Thyroid gland (tissue), 4 donors: ENCODE results near the gene ATP6V1A.

ENCODE experiments used
- CTCF ChIP-seq, 6 experiments: fragments of 200-600 bp in 3 of 6; fragments of 450-650 bp in 3 of 6; sonication (generic) in 3 of 6; IDR thresholded peaks; one replicate each; pipeline ENCODE4 v1.5.1; 2016 to 2019; ENCODE audit warnings: antibody characterized with exemption in 6 of 6, mild to moderate bottlenecking in 2 of 6, inconsistent platforms in 1 of 6, moderate library complexity in 1 of 6
- POLR2A ChIP-seq, 2 donors: fragments of 450-650 bp; IDR thresholded peaks; one replicate each; pipeline ENCODE4 v1.6.1; 2017; ENCODE audit warnings: antibody characterized with exemption in 2 of 2, mild to moderate bottlenecking in 2 of 2, moderate library complexity in 1 of 2

DNA sequence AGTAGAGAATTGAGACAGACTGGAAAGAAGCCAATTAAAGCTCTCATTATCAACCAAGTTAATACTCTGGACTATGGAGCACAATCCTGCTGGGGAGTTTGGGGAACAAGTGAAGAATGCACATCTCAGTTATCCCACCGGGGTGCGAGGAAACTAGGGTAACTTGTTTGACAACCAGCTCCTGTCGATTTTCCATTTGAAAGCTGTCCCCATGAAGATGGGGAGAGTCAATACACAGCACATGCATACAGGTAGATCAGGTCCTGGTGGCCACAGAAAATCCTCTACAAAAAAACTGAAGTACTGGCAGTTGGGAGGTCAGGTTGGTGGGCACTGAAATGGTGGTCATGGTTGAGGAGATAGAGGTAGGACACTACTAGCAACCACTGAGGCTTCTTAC is 66.0 kb downstream of the ATP6V1A start:
- TF ChIP-seq POLR2A (IDR thresholded peaks at IDR 0.05) (no peak), CTCF (IDR thresholded peaks at IDR 0.05) (no peak)
